Hepatocyte (in vitro differentiated cells): ENCODE results near the gene LIPC. TPM values are rescaled to one million over a fixed set of nuclear protein-coding genes. Genes with fewer than 3 reads are reported as not detected.

Experiments
- DNase-seq: peaks from one replicate; pipeline ENCODE4 v3.0.0-alpha.2; 2016; ENCODE audit warnings: low spot score
- H2AFZ ChIP-seq: fragments of 200-600 bp; sonication (generic); 2 replicates; pipeline ENCODE4 v1.6.0; 2016; ENCODE audit warnings: antibody characterized with exemption, mild to moderate bottlenecking
- H3K27ac ChIP-seq: fragments of 200-600 bp; sonication (generic); 2 replicates; pipeline ENCODE4 v1.5.1; 2016; ENCODE audit warnings: mild to moderate bottlenecking
- H3K27me3 ChIP-seq: fragments of 200-600 bp; sonication (generic); 2 replicates; pipeline ENCODE4 v1.6.1; 2016
- H3K36me3 ChIP-seq: fragments of 200-600 bp; sonication (generic); replicated peaks from 2 replicates; pipeline ENCODE4 v1.5.1; 2016; ENCODE audit warnings: low read depth; ENCODE audit not compliant: insufficient read depth
- H3K4me1 ChIP-seq: fragments of 200-600 bp; sonication (generic); 2 replicates; pipeline ENCODE4 v1.5.1; 2016; ENCODE audit warnings: mild to moderate bottlenecking, moderate library complexity; ENCODE audit not compliant: insufficient read depth
- H3K4me2 ChIP-seq: fragments of 200-600 bp; sonication (generic); 2 replicates; pipeline ENCODE4 v1.6.0; 2016
- H3K4me3 ChIP-seq: fragments of 200-600 bp; sonication (generic); 2 replicates; pipeline ENCODE4 v1.5.1; 2016; ENCODE audit warnings: mild to moderate bottlenecking
- H3K79me2 ChIP-seq: fragments of 200-600 bp; sonication (generic); 2 replicates; pipeline ENCODE4 v1.6.0; 2017; ENCODE audit warnings: mild to moderate bottlenecking
- H3K9me2 ChIP-seq: fragments of 200-600 bp; sonication (generic); replicated peaks from 2 replicates; pipeline ENCODE4 v1.6.0; 2017; ENCODE audit warnings: mild to moderate bottlenecking; ENCODE audit not compliant: insufficient read depth
- H3K9me3 ChIP-seq: fragments of 200-600 bp; sonication (generic); 2 replicates; pipeline ENCODE4 v1.5.1; 2016; ENCODE audit warnings: low read depth, mild to moderate bottlenecking
- H4K20me1 ChIP-seq: fragments of 200-600 bp; sonication (generic); 2 replicates; pipeline ENCODE4 v1.6.0; 2016; ENCODE audit warnings: mild to moderate bottlenecking; ENCODE audit not compliant: insufficient read depth, poor library complexity, severe bottlenecking
- EZH2 ChIP-seq: fragments of 200-600 bp; sonication (generic); IDR thresholded peaks from 2 replicates; pipeline ENCODE4 v1.6.1; 2016; ENCODE audit warnings: antibody characterized with exemption, mild to moderate bottlenecking, borderline replicate concordance
- EZH2phosphoT487 ChIP-seq: fragments of 200-600 bp; sonication (generic); IDR thresholded peaks from one replicate; pipeline ENCODE4 v1.6.1; 2018; ENCODE audit warnings: antibody characterized with exemption, mild to moderate bottlenecking, low read depth, moderate library complexity; ENCODE audit not compliant: unreplicated experiment, severe bottlenecking
- WGBS: methylation state at CpG from one replicate; pipeline ENCODE4 v1.1.6; 2016; ENCODE audit warnings: low lambda C conversion rate; ENCODE audit errors: missing lambda C conversion rate; 5-methylcytosine and 5-hydroxymethylcytosine counted together
- polyA plus RNA-seq: library from polyadenylated mRNA; unstranded; fragments of >200 nt; fragmentation: Nextera tagmentation; extraction: Ambion mirVana; gene quantifications from 2 replicates; pipeline ENCODE4 v1.2.1, GENCODE V29; 2016
- total RNA-seq: library from RNA; depleted of rRNA; stranded (reverse); fragments of >200 nt; gene quantifications from 2 replicates; pipeline ENCODE4 v1.2.3, GENCODE V29; 2014
- TF ChIP-seq, protein P1 (sequence below): fragments of 200-600 bp; sonication (generic); IDR thresholded peaks from 2 replicates; pipeline ENCODE4 v1.5.1; 2016; ENCODE audit warnings: antibody characterized with exemption, mild to moderate bottlenecking; ENCODE audit not compliant: poor library complexity

Gene LIPC
- total and polyA plus RNA-seq, 2 experiments from 2014 or later: 37.0 to 64.8 TPM

DNA sequence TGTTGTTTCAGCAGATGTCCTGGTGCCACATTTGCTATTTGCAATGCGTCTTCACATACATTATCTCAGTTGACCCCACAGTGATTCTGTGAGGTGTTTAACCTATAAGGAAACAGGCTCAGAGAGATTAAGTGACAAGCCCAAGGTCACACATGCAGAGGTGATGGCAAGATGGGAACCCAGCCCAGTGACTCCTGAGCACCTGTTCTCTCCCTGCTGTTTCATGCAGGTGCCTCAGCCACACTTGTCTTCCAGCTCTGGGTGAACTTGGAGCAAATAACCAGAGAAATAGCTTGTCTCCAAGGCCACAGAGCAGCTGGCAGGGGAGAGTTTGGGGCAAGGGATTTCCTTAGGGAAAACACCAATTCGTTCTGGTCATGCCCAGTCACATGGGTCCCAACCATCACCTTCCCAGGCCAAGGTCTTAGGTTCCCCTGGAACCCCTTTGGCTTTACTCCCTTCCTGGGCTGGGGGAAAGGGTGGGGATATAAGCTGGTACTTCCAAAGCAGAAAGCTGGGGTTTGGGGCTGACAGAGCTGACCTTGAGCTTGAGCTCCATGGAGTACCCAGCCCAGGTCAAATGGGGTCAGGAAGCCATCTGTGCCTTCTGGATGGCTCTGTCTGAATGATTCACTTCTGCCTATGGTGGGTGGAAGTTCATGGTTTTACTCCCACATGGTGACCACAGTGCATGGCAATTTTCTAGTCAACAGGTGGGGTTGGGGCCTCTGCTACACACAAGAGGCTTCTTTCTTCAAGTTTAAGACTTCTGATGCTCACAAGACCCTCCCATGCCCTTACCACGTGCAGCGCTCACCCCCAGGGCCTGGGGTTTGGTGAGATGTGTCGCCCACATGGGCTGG lies 22.4 kb downstream of the LIPC start:
- DNase-seq: no peak
- Histone ChIP-seq H3K4me3 (no peak overlapping the region), H2AFZ (no peak overlapping the region), H3K4me1 (peaks cover 17% of the 10 kb centered on the region), H3K27ac (no peak overlapping the region), H3K79me2 (no peaks in the 10 kb centered on the region), H3K4me2 (no peak overlapping the region), H3K9me3 (no peaks in the 10 kb centered on the region), H3K9me2 (no peaks in the 10 kb centered on the region), H3K36me3 (no peaks in the 10 kb centered on the region), H3K27me3 (no peaks in the 10 kb centered on the region), H4K20me1 (no peaks in the 10 kb centered on the region)
- TF ChIP-seq, protein P1, sequence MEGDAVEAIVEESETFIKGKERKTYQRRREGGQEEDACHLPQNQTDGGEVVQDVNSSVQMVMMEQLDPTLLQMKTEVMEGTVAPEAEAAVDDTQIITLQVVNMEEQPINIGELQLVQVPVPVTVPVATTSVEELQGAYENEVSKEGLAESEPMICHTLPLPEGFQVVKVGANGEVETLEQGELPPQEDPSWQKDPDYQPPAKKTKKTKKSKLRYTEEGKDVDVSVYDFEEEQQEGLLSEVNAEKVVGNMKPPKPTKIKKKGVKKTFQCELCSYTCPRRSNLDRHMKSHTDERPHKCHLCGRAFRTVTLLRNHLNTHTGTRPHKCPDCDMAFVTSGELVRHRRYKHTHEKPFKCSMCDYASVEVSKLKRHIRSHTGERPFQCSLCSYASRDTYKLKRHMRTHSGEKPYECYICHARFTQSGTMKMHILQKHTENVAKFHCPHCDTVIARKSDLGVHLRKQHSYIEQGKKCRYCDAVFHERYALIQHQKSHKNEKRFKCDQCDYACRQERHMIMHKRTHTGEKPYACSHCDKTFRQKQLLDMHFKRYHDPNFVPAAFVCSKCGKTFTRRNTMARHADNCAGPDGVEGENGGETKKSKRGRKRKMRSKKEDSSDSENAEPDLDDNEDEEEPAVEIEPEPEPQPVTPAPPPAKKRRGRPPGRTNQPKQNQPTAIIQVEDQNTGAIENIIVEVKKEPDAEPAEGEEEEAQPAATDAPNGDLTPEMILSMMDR: no peak
- TF ChIP-seq EZH2phosphoT487: no peak
- TF ChIP-seq EZH2: no peak
- WGBS: 87% methylated on average over 5 of the region's 5 CpGs

DNA sequence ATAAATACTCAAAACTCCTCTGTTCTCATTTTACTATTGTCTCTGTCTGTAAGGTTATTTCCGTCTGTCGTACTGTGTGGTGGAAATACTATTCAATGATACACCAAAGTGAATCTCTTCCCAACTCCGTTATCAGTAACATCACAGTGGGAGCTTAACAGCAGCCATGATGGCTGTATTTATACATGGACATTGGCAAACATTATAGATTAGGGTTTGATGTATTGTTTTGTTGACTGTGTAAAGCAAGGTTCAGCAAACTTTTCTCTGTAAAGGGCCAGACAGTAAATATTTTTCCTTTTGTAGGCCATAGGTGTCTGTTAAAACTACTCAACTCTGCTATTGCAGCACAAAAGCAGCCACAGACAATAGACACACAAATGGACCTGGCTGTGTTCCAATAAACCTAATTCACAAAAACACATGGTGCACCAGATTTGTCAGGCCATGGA lies 23.2 kb downstream of the LIPC start:
- WGBS: 67% methylated on average over 3 of the region's 3 CpGs
- no peaks in the 10 kb centered on the region for H3K9me2 ChIP-seq

DNA sequence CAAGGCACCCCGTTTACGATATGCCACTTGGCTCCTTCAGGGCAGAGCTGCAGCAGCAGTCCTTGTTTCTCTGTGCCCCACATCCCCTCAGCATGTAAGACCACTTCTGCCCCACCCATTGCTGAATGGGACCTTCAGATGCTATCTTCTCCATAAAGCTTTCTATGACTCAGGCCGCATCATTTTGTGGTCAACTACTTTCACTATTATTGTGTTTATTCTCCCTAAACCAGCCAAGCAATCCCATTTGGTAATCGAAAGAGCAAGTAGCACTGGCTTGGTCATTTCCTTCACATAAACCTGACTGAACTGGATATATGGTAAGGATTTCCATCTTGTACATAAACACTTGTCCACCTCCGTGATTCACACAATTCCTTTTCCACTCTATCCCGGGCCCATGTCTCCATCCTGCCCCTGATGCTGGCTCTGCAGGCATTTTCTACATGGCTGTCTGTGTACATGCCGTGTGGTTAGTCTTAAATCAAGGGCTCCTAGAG lies 25.7 kb downstream of the LIPC start:
- H3K36me3 ChIP-seq: no peaks in the 10 kb centered on the region
- peak overlapping the region; percentile 64 for H3K27ac ChIP-seq
- no peaks in the 10 kb centered on the region for H3K9me3 ChIP-seq
- 80% methylated on average over 7 of the region's 7 CpGs for WGBS
- no peaks in the 10 kb centered on the region for H4K20me1 ChIP-seq
- DNase-seq: no peak
- TF ChIP-seq, protein P1: no peak
- no peak for TF ChIP-seq EZH2
- TF ChIP-seq EZH2phosphoT487: no peak
- H3K4me2 ChIP-seq: no peak overlapping the region
- no peaks in the 10 kb centered on the region for H3K27me3 ChIP-seq
- H3K4me3 ChIP-seq: no peak overlapping the region
- H3K79me2 ChIP-seq: no peaks in the 10 kb centered on the region
- H3K4me1 ChIP-seq: peaks cover 26% of the 10 kb centered on the region
- H2AFZ ChIP-seq: no peak overlapping the region
- no peaks in the 10 kb centered on the region for H3K9me2 ChIP-seq

More for the DNA sequence above, 23.2 kb downstream of the LIPC start:
- Histone ChIP-seq H3K79me2 (no peaks in the 10 kb centered on the region), H3K27ac (no peak overlapping the region), H3K4me1 (peaks cover 20% of the 10 kb centered on the region), H3K27me3 (no peaks in the 10 kb centered on the region), H2AFZ (no peak overlapping the region), H3K36me3 (no peaks in the 10 kb centered on the region), H3K9me3 (no peaks in the 10 kb centered on the region), H3K4me2 (no peak overlapping the region), H4K20me1 (no peaks in the 10 kb centered on the region), H3K4me3 (no peak overlapping the region)
- no peak for DNase-seq
- TF ChIP-seq EZH2phosphoT487 (no peak), EZH2 (no peak)
- TF ChIP-seq, protein P1: no peak
